OCI-LY3 (cell line): Measurements from ENCODE around the gene F5.

Experiments
- EZH2phosphoT487 ChIP-seq: fragments of 200-600 bp; shearing (Covaris generic); IDR thresholded peaks from 2 replicates; pipeline ENCODE4 v1.6.1; 2018; ENCODE audit warnings: antibody characterized with exemption, mixed run types, low read depth
- TF ChIP-seq, protein P1 (sequence below): fragments of 200-600, 300-600 bp; sonication (generic); IDR thresholded peaks from 2 replicates; pipeline ENCODE4 v1.5.1; 2014; ENCODE audit warnings: antibody characterized with exemption, low read length, low read depth

DNA sequence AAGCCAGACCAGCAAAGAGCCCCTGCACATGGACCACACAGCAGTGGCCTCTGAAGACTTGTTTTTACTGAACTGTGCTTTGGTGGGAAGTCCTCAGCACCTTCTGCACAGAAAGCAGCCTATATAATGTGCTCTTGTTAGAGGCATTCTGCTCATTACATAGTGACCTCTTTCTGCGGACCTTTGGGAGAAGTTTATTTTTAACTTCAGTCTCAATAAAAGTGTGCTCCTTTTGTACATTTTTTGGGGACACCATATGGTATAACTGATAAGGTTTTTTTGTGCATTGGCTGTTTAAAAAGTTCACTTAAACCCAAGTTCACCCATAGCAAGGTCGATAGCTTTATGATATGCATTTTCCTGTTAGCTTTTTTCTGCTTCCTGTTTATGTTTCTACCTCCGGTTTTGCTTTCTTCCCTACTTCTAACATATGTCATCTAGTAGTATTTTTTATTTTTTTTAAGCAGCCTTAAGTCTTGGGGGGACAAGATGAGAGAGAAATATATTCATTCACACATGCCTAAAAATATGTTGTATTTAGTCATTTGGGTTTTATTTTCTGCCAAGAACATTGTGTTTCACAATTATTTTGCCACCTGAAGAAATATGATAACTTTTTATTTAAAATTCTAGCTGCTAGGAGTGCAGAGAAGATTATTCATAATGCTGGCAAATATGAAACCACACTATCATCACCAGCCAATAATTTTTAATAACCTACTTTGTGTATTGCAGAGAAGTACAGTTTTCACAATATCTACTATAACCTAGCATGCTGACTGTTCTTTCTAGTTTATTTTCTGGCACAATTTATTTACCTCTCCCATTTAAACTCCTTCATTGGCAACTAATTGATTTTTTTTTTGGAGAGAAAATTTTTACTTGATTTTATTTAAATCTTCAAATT, 77.6 kb downstream of the F5 start:
- TF ChIP-seq, protein P1, sequence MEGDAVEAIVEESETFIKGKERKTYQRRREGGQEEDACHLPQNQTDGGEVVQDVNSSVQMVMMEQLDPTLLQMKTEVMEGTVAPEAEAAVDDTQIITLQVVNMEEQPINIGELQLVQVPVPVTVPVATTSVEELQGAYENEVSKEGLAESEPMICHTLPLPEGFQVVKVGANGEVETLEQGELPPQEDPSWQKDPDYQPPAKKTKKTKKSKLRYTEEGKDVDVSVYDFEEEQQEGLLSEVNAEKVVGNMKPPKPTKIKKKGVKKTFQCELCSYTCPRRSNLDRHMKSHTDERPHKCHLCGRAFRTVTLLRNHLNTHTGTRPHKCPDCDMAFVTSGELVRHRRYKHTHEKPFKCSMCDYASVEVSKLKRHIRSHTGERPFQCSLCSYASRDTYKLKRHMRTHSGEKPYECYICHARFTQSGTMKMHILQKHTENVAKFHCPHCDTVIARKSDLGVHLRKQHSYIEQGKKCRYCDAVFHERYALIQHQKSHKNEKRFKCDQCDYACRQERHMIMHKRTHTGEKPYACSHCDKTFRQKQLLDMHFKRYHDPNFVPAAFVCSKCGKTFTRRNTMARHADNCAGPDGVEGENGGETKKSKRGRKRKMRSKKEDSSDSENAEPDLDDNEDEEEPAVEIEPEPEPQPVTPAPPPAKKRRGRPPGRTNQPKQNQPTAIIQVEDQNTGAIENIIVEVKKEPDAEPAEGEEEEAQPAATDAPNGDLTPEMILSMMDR = no peak
- no peak for TF ChIP-seq EZH2phosphoT487
